ENCODE results near the gene ABCB8. TPM values are rescaled to one million over a fixed set of nuclear protein-coding genes. Genes with fewer than 3 reads are reported as not detected.

Gene ABCB8
- total and polyA plus RNA-seq, 12 donors, result 15.5 to 62.3 (median 51.2) TPM

- DNase-seq, result peak in 4 of 7 donors; percentile 42 to 70 (median 48)
- Histone ChIP-seq H3K4me3 (peak overlapping the region in 2 of 4 donors; percentile 55 to 77), H3K27me3 (no peaks in the 10 kb centered on the region), H3K36me3 (replicated peaks in 1 of 2) (no peaks in the 10 kb centered on the region), H3K4me1 (replicated peaks in 1 of 2) (peaks cover 41 to 64% of the 10 kb centered on the region in 2 donors), H3K27ac (peak overlapping the region; percentile 69 to 96 (median 90)), H3K9me3 (replicated peaks in 1 of 3) (no peaks in the 10 kb centered on the region)
- intact Hi-C loops (cut with DNase I), result no loop called here
- TF ChIP-seq POLR2A (IDR thresholded peaks at IDR 0.05) (no peak), CTCF (IDR thresholded peaks at IDR 0.05) (no peak)
- WGBS, 4 donors, result 20 to 44% (median 24%) methylated on average over 15 to 64 of the region's 64 CpGs; no CpG with 5 or more reads in 1 of the 4 donors
Observed at GRCh38 chr7:151081170-151082101, 53.2 kb downstream of the ABCB8 start.

- peak overlapping the region; percentile 33 to 97 (median 59) for H3K4me3 ChIP-seq
- WGBS, 4 donors, result 52 to 57% (median 53%) methylated on average over 31 to 42 of the region's 42 CpGs
- no peaks in the 10 kb centered on the region for H3K9me3 ChIP-seq (replicated peaks in 1 of 3)
- intact Hi-C loops (cut with DNase I), result no loop called here
- H3K36me3 ChIP-seq (replicated peaks in 1 of 2), result no peaks in the 10 kb centered on the region
- peak overlapping the region; percentile 69 to 96 (median 90) for H3K27ac ChIP-seq
- DNase-seq, result peak in 2 of 7 donors; percentile 36 to 43
- TF ChIP-seq POLR2A (IDR thresholded peaks at IDR 0.05) (no peak), CTCF (IDR thresholded peaks at IDR 0.05) (no peak)
- H3K4me1 ChIP-seq (replicated peaks in 1 of 2), result peaks cover 41 to 63% of the 10 kb centered on the region in 2 donors
- H3K27me3 ChIP-seq, result no peaks in the 10 kb centered on the region
Observed at GRCh38 chr7:151082141-151083070, 54.2 kb downstream of the ABCB8 start.

GRCh38 chr7:151083071-151083823, 55.0 kb downstream of the ABCB8 start, which contains the start of gene TMUB1:
Gene TMUB1 (minus strand): TSS chr7:151083493. CDS start chr7:151082563, 930 bp downstream.
- intact Hi-C loops (cut with DNase I), result no loop called here
- Histone ChIP-seq H3K27me3 (no peaks in the 10 kb centered on the region), H3K36me3 (replicated peaks in 1 of 2) (no peaks in the 10 kb centered on the region), H3K9me3 (replicated peaks in 1 of 3) (no peaks in the 10 kb centered on the region), H3K27ac (peak within 1 kb of the TSS in 4 of 5 donors; percentile 74 to 96 (median 90)), H3K4me1 (replicated peaks in 1 of 2) (peaks cover 48 to 63% of the 10 kb centered on the region in 2 donors), H3K4me3 (peak within 1 kb of the TSS; percentile 33 to 97 (median 59))
- DNase-seq, result peak; percentile 70 to 88 (median 80)
- 0 to 1% (median 0%) methylated on average over 12 to 69 of the region's 69 CpGs for WGBS, 4 donors
- TF ChIP-seq CTCF (IDR thresholded peaks at IDR 0.05), result no peak
- TF ChIP-seq POLR2A (IDR thresholded peaks at IDR 0.05), result peak; percentile 4 to 16
